ENCODE measurements around the gene PPM1H. TPM values are rescaled to one million over a fixed set of nuclear protein-coding genes. Genes with fewer than 3 reads are reported as not detected.

Gene PPM1H
- total RNA-seq, 1 donor from 2014 or later = 21.6 TPM

DNA sequence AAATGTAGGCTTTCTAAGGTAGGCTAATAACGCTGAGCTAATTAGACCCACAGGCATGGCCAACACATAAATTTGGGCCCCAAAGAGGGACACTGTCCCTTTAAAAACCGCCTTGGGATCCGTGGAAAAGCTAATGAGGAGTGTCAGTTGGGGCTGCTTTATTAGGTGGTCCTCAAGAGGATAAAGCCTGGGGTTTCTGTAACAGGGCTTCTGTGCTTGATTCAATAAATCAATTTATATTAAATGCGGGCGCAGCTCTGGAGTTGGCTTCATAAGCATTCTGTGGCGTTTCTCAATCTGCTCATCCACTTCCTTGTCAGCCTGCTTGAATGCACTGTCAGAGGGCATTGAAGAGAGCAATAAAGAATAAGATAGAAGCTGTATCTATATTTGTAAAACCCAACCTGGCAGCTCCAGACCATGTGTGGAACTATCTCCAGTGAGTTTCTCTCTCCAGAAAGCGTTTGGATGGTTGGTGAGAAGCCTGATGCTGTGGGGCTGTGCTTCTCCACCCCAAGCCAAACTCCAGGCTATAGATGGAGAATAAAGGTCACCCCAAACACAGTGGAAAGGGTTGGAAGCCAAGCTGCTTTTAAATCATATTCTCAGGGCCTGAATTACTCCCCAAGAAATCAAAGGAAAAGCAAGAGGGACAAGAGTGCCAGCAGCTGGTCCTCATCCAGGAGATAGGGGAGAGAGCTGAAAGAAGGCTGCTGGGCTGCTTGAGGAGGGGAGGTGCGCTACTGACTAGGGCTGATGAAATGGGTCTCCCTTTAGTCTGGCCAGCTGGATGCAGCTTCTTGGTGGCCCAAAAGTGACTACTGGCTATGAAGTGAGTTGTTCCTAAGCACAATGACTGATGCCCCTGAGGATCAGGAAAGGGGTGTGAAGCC lies 222.0 kb downstream of the PPM1H start:
- TF ChIP-seq, protein P1, sequence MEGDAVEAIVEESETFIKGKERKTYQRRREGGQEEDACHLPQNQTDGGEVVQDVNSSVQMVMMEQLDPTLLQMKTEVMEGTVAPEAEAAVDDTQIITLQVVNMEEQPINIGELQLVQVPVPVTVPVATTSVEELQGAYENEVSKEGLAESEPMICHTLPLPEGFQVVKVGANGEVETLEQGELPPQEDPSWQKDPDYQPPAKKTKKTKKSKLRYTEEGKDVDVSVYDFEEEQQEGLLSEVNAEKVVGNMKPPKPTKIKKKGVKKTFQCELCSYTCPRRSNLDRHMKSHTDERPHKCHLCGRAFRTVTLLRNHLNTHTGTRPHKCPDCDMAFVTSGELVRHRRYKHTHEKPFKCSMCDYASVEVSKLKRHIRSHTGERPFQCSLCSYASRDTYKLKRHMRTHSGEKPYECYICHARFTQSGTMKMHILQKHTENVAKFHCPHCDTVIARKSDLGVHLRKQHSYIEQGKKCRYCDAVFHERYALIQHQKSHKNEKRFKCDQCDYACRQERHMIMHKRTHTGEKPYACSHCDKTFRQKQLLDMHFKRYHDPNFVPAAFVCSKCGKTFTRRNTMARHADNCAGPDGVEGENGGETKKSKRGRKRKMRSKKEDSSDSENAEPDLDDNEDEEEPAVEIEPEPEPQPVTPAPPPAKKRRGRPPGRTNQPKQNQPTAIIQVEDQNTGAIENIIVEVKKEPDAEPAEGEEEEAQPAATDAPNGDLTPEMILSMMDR (IDR thresholded peaks at IDR 0.05; ENCODE audit: insufficient read depth, low read length, poor library complexity, severe bottlenecking) = no peak
- no peaks in the 10 kb centered on the region for H3K36me3 ChIP-seq (ENCODE audit: control insufficient read depth, insufficient read depth, low read length)
- H3K4me3 ChIP-seq (ENCODE audit: low read depth, low read length) = no peak overlapping the region
- H3K27me3 ChIP-seq (ENCODE audit: control insufficient read depth, insufficient read depth, low read length) = no peaks in the 10 kb centered on the region
- no peak for DNase-seq (ENCODE audit: low read depth)

DNA sequence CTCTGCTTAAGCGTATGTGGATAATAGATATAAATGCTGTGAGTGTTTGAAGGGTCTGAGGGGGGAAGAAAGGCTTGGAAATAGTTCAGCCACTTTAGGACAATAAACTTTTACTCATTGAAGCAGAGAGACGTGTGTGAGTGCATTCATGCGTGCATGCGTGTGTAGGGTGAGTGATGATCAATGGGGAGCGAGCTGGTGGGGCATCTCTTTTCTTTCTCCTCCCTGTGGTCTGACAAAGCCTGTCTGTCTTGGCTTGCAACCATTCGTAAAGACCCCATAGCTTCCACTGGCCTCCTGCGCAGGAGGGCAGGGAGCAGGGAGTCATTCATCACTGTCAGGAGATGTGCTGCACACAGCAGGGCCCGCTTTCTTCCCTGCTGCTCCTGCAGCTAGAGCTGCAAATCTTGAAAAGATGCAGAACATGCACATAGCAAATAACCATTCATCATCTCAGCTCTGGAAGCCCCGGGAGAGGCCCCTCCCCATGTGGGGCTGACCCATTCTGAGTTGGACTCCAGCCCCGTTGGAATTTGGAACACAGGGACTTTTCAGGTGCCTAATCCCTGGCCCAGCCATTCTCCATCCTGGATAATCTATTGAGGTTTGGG lies 223.2 kb downstream of the PPM1H start:
- DNase-seq (ENCODE audit: low read depth) = no peak
- H3K36me3 ChIP-seq (ENCODE audit: control insufficient read depth, insufficient read depth, low read length) = no peaks in the 10 kb centered on the region
- no peak overlapping the region for H3K4me3 ChIP-seq (ENCODE audit: low read depth, low read length)
- H3K27me3 ChIP-seq (ENCODE audit: control insufficient read depth, insufficient read depth, low read length) = no peaks in the 10 kb centered on the region
- TF ChIP-seq, protein P1 (IDR thresholded peaks at IDR 0.05; ENCODE audit: insufficient read depth, low read length, poor library complexity, severe bottlenecking) = no peak

DNA sequence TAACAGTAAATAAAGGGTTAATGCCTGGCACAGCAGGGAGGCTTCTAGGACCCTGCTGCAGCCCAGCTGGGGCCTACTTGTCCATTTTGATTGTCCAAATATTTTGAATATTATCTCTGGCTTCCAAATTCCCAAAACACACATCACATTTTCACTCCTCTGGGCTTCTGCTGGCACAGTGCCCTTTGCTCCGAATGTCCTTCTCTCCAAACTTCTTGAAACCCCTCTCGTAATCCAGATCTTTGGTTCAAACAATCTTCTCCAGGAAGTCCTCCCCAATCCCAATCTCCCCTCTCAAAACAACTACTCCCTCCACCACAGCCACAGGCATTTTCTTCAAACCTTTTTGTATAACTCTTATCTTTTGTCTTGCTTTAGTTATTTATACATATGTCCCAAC lies 225.6 kb downstream of the PPM1H start:
- Histone ChIP-seq H3K27me3 (ENCODE audit: control insufficient read depth, insufficient read depth, low read length) (no peaks in the 10 kb centered on the region), H3K4me3 (ENCODE audit: low read depth, low read length) (no peak overlapping the region), H3K36me3 (ENCODE audit: control insufficient read depth, insufficient read depth, low read length) (no peaks in the 10 kb centered on the region)
- TF ChIP-seq, protein P1 (IDR thresholded peaks at IDR 0.05; ENCODE audit: insufficient read depth, low read length, poor library complexity, severe bottlenecking) = no peak
- no peak for DNase-seq (ENCODE audit: low read depth)

- TF ChIP-seq, protein P1 (IDR thresholded peaks at IDR 0.05; ENCODE audit: insufficient read depth, low read length, poor library complexity, severe bottlenecking) = no peak
- no peaks in the 10 kb centered on the region for H3K27me3 ChIP-seq (ENCODE audit: control insufficient read depth, insufficient read depth, low read length)
- no peak overlapping the region for H3K4me3 ChIP-seq (ENCODE audit: low read depth, low read length)
- no peaks in the 10 kb centered on the region for H3K36me3 ChIP-seq (ENCODE audit: control insufficient read depth, insufficient read depth, low read length)
- no peak for DNase-seq (ENCODE audit: low read depth)
Measured at GRCh38 chr12:62707939-62708338, 227.0 kb downstream of the PPM1H start.

GRCh38 chr12:62705846-62706245 lies 229.1 kb downstream of the PPM1H start:
- TF ChIP-seq, protein P1 (IDR thresholded peaks at IDR 0.05; ENCODE audit: insufficient read depth, low read length, poor library complexity, severe bottlenecking) = no peak
- Histone ChIP-seq H3K36me3 (ENCODE audit: control insufficient read depth, insufficient read depth, low read length) (no peaks in the 10 kb centered on the region), H3K27me3 (ENCODE audit: control insufficient read depth, insufficient read depth, low read length) (no peaks in the 10 kb centered on the region), H3K4me3 (ENCODE audit: low read depth, low read length) (no peak overlapping the region)
- no peak for DNase-seq (ENCODE audit: low read depth)

All from kidney epithelial cell (primary cell).